Mesodermal cell (in vitro differentiated cells): ENCODE results near the gene SLC49A4.

ENCODE experiments used
- H3K27ac ChIP-seq: 2 replicates; pipeline ENCODE4 v1.7.0; 2013; ENCODE audit warnings: mild to moderate bottlenecking, low read depth, low read length, moderate library complexity; ENCODE audit not compliant: severe bottlenecking
- H3K36me3 ChIP-seq: 2 replicates; pipeline ENCODE4 v1.7.1; 2013; ENCODE audit warnings: mild to moderate bottlenecking, low read length, moderate library complexity; ENCODE audit not compliant: control insufficient read depth, insufficient read depth
- H3K4me1 ChIP-seq: one replicate; pipeline ENCODE4 v1.7.1; 2013; ENCODE audit warnings: mild to moderate bottlenecking, low read length; ENCODE audit not compliant: insufficient read depth, control insufficient read depth, poor library complexity, severe bottlenecking
- H3K4me3 ChIP-seq: 2 replicates; pipeline ENCODE4 v1.7.0; 2013; ENCODE audit warnings: low read length, control low read depth, mild to moderate bottlenecking; ENCODE audit not compliant: insufficient read depth, poor library complexity, severe bottlenecking; ENCODE audit errors: extremely low read depth
- H3K9me3 ChIP-seq: 2 replicates; pipeline ENCODE4 v1.7.1; 2013; ENCODE audit warnings: mild to moderate bottlenecking, low read length, moderate library complexity; ENCODE audit not compliant: control insufficient read depth
- WGBS, 2 experiments: methylation state at CpG; one replicate each; pipeline ENCODE4 v1.1.5; 2013; ENCODE audit warnings: missing lambda C conversion rate in 2 of 2; ENCODE audit not compliant: insufficient coverage in 2 of 2; 5-methylcytosine and 5-hydroxymethylcytosine counted together

SLC49A4 gene

DNA sequence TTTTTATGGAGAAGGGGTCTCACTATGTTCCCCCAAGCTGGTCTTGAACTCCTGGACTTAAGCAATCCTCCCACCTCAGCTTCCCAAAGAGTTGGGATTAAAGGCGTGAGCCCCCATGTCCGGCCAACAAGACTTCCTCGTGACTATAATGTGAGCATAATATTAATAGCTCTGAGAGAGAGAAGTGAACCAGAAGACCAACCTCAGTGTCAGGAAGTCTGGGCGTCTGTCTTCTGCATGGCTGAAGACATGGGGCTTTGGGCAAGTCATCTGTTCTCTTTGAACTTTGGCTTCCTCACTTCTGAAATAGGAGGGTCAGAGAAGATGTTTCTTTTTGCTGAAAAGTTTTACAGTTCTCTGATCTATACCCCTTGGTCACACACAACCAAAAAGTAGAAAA, 92.1 kb downstream of the SLC49A4 start:
- H3K27ac ChIP-seq = no peak overlapping the region
- 83 to 92% methylated on average over 2 of the region's 4 CpGs for WGBS, 2 experiments
- peaks cover 12% of the 10 kb centered on the region for H3K4me1 ChIP-seq
- no peaks in the 10 kb centered on the region for H3K36me3 ChIP-seq
- H3K9me3 ChIP-seq = no peaks in the 10 kb centered on the region
- no peak overlapping the region for H3K4me3 ChIP-seq

- Histone ChIP-seq H3K9me3 (no peaks in the 10 kb centered on the region), H3K27ac (peak overlapping the region; percentile 54), H3K36me3 (no peaks in the 10 kb centered on the region), H3K4me3 (no peak overlapping the region), H3K4me1 (peaks cover 17% of the 10 kb centered on the region)
- WGBS, 2 experiments = 80 to 96% methylated on average over 2 to 3 of the region's 6 CpGs
Measured at GRCh38 chr3:122890077-122890719, 95.3 kb downstream of the SLC49A4 start.

DNA sequence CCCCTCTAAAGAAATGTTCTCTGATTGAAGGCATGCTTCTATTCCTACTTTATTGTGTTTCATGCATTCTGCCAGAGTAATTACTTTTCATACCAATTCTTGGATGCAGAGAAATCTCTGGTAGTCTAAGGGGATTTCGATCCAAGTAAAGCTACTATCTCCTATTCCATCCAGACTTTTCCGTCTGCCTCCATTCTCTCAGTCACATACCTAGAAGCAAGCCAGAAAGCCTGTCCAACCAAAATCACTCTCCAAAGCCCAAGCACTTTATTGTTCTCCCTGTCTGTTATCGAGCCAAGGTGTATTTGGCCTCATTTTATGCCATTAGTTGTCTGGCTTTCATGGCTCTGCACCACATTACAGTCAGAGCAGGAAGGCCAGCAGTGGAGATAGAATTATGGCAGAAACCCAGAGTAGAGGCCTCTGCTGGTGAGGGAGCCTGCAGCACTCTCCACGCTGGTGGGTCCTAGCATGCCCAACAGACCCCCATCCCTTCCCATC, 95.9 kb downstream of the SLC49A4 start:
- Histone ChIP-seq H3K27ac (peak overlapping the region; percentile 54), H3K4me3 (no peak overlapping the region), H3K4me1 (peaks cover 17% of the 10 kb centered on the region), H3K36me3 (no peaks in the 10 kb centered on the region), H3K9me3 (no peaks in the 10 kb centered on the region)
- 94 to 100% methylated on average over 3 to 4 of the region's 4 CpGs for WGBS, 2 experiments

DNA sequence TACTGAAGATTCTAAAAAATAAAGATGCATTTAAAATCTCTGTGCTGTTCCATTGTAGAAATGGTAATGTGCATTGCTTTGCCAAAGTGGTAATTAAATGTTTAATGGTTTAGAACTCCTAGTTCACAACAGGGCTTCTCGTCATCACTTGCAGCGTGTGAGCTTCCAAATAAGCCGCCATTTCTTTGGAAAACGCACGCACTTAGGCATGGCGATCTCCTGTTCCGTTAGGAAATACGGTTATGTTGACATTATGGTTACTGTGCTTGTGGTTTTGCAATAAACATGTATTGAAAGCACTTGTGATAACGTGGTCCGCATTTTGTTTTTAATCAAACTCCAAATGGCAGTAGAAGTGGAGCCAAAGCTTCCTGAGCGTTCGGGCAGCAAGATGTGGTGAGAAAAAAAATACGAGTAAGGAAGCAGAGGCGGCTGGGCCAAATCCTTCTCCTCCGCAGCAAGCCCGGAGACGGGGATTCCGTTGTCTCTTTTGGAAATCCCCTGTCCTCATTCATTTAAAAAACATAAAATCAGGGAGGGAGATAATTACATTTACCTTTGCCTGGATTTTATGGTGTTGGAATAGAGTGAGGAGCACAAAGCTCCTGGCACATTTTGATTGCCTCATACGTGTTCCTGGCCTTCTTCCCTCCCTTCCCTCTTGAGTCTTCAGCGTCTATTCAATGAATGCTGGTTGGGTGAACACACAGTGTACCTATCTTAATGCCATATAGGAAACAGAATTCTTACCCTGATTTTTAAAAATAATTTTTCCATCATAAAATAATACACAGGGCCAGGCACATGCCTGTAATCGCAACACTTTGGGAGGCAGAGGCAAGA, 97.5 kb downstream of the SLC49A4 start:
- Histone ChIP-seq H3K4me3 (no peak overlapping the region), H3K9me3 (no peaks in the 10 kb centered on the region), H3K27ac (no peak overlapping the region), H3K4me1 (peaks cover 17% of the 10 kb centered on the region), H3K36me3 (no peaks in the 10 kb centered on the region)
- 97 to 98% methylated on average over 14 of the region's 21 CpGs for WGBS, 2 experiments

DNA sequence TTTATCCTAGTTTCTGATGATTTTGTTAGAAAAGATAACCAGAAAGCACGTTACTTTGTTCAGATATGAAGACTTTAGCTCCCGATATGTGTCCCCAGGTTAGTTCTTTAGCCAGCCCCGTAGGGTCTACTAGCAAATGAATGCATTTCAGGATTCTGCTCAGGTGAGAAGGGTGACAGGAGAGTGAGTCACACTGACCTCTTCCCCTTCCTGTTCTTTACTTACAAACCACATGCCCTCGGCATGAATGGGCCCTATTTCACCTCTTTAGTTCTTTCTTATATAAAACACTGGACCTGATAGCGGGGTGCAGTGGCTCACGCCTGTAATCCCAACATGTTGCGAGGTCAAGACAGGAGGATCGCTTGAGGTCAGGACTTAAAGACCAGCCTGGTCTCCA, 98.4 kb downstream of the SLC49A4 start:
- H3K27ac ChIP-seq = no peak overlapping the region
- WGBS, 2 experiments = 73 to 90% methylated on average over 5 to 7 of the region's 8 CpGs
- H3K9me3 ChIP-seq = no peaks in the 10 kb centered on the region
- H3K4me1 ChIP-seq = peaks cover 17% of the 10 kb centered on the region
- no peak overlapping the region for H3K4me3 ChIP-seq
- no peaks in the 10 kb centered on the region for H3K36me3 ChIP-seq

GRCh38 chr3:122893754-122894668, 99.1 kb downstream of the SLC49A4 start:
- H3K27ac ChIP-seq = no peak overlapping the region
- WGBS, 2 experiments = 69 to 74% methylated on average over 8 to 11 of the region's 17 CpGs

GRCh38 chr3:122898298-122898697, 103.4 kb downstream of the SLC49A4 start:
- Histone ChIP-seq H3K9me3 (no peaks in the 10 kb centered on the region), H3K4me1 (peaks cover 9% of the 10 kb centered on the region), H3K36me3 (no peaks in the 10 kb centered on the region), H3K27ac (no peak overlapping the region), H3K4me3 (no peak overlapping the region)
- 86 to 100% methylated on average over 2 of the region's 4 CpGs for WGBS, 2 experiments

More at GRCh38 chr3:122893754-122894668, 99.1 kb downstream of the SLC49A4 start:
- peaks cover 17% of the 10 kb centered on the region for H3K4me1 ChIP-seq
- H3K36me3 ChIP-seq = no peaks in the 10 kb centered on the region
- H3K9me3 ChIP-seq = no peaks in the 10 kb centered on the region
- no peak overlapping the region for H3K4me3 ChIP-seq

- Histone ChIP-seq H3K27ac (no peak overlapping the region), H3K4me3 (no peak overlapping the region), H3K9me3 (no peaks in the 10 kb centered on the region), H3K36me3 (no peaks in the 10 kb centered on the region), H3K4me1 (peaks cover 4% of the 10 kb centered on the region)
- 86% methylated on average over 1 of the region's 2 CpGs; no CpG with 5 or more reads in 1 of the 2 experiments for WGBS, 2 experiments
Measured at GRCh38 chr3:122902326-122902725, 107.5 kb downstream of the SLC49A4 start.

- peaks cover 4% of the 10 kb centered on the region for H3K4me1 ChIP-seq
- 75 to 82% methylated on average over 4 of the region's 4 CpGs for WGBS, 2 experiments
Measured at GRCh38 chr3:122903171-122903570, 108.3 kb downstream of the SLC49A4 start.

GRCh38 chr3:122907471-122907870, 112.6 kb downstream of the SLC49A4 start:
- WGBS, 2 experiments = 83 to 94% methylated on average over 1 to 4 of the region's 4 CpGs
- H3K36me3 ChIP-seq = no peaks in the 10 kb centered on the region
- H3K4me1 ChIP-seq = peaks cover 4% of the 10 kb centered on the region
- H3K27ac ChIP-seq = no peak overlapping the region
- H3K9me3 ChIP-seq = no peaks in the 10 kb centered on the region
- H3K4me3 ChIP-seq = no peak overlapping the region

More at GRCh38 chr3:122903171-122903570, 108.3 kb downstream of the SLC49A4 start:
- H3K27ac ChIP-seq = no peak overlapping the region
- no peaks in the 10 kb centered on the region for H3K9me3 ChIP-seq
- H3K36me3 ChIP-seq = no peaks in the 10 kb centered on the region
- no peak overlapping the region for H3K4me3 ChIP-seq
